H1 (cell line): ENCODE data around the gene CTIF. TPM values are rescaled to one million over a fixed set of nuclear protein-coding genes. Genes with fewer than 3 reads are reported as not detected.

Experiments
- CTCF ChIA-PET: fragments of 300-600 bp; sonication (Branson Sonifier 250); formaldehyde crosslinking; loops from one replicate; lab custom pipeline; 2021; ENCODE audit not compliant: partially characterized antibody; lab: Charles Lee
- POLR2A ChIA-PET: fragments of 300-600 bp; sonication (Branson Sonifier 250); formaldehyde crosslinking; loops from one replicate; lab custom pipeline; 2021; ENCODE audit warnings: inconsistent platforms; ENCODE audit not compliant: partially characterized antibody; lab: Charles Lee
- DNase-seq, 2 experiments: peaks; one replicate each; pipeline versions ENCODE4 v3.0.0 to v3.0.0-alpha.2; 2010 to 2022; ENCODE audit warnings: low spot score in 2 of 2, low read depth in 1 of 2, mixed read lengths in 1 of 2
- FAIRE-seq: peaks from 2 replicates; lab custom pipeline; 2011; peaks lifted over from hg19 to GRCh38; lab: Jason Lieb, UNC
- H2AFZ ChIP-seq: 2 replicates; pipeline ENCODE4 v1.8.1; 2012; ENCODE audit warnings: low read length, inconsistent platforms
- H2AK5ac ChIP-seq: 2 replicates; pipeline ENCODE4 v1.6.1; 2013; ENCODE audit warnings: low read depth, low read length
- H2BK120ac ChIP-seq: replicated peaks from 2 replicates; pipeline ENCODE3; 2013; ENCODE audit warnings: low read depth, low read length, inconsistent platforms
- H2BK12ac ChIP-seq: 2 replicates; pipeline ENCODE4 v1.6.1; 2013; ENCODE audit warnings: low read depth, low read length
- H2BK15ac ChIP-seq: 2 replicates; pipeline ENCODE4 v1.6.1; 2013; ENCODE audit warnings: low read length
- H2BK20ac ChIP-seq: 2 replicates; pipeline ENCODE4 v1.6.1; 2013; ENCODE audit warnings: low read length
- H2BK5ac ChIP-seq: 2 replicates; pipeline ENCODE4 v1.6.1; 2013; ENCODE audit warnings: low read depth, low read length
- H3K14ac ChIP-seq: 2 replicates; pipeline ENCODE4 v1.6.1; 2013; ENCODE audit warnings: inconsistent platforms; ENCODE audit not compliant: insufficient read length
- H3K18ac ChIP-seq: 2 replicates; pipeline ENCODE4 v1.6.1; 2013; ENCODE audit warnings: low read length; ENCODE audit errors: extremely low read depth
- H3K23ac ChIP-seq: 2 replicates; pipeline ENCODE4 v1.6.1; 2013; ENCODE audit warnings: inconsistent platforms; ENCODE audit not compliant: insufficient read length
- H3K23me2 ChIP-seq: 2 replicates; pipeline ENCODE4 v1.6.1; 2013; ENCODE audit warnings: low read depth, low read length
- H3K27ac ChIP-seq: 2 replicates; pipeline ENCODE4 v1.6.1; 2011; ENCODE audit warnings: low read depth, low read length, inconsistent platforms
- H3K27me3 ChIP-seq, 4 experiments: replicated peaks in 1 of 4; 1 replicate in 1 of 4; 2 replicates in 3 of 4; pipeline versions ENCODE4 v1.6.1 to v1.8.1; 2011 to 2013; ENCODE audit warnings: low read length in 3 of 4, mild to moderate bottlenecking in 3 of 4, inconsistent platforms in 2 of 4, mixed read lengths in 2 of 4, moderate library complexity in 1 of 4; ENCODE audit not compliant: control insufficient read depth in 3 of 4, insufficient read depth in 3 of 4; ENCODE audit errors: extremely low read depth in 1 of 4
- H3K36me3 ChIP-seq, 4 experiments: 2 replicates each; pipeline versions ENCODE4 v1.6.1 to v1.8.1; 2011 to 2013; ENCODE audit warnings: mild to moderate bottlenecking in 4 of 4, low read length in 3 of 4, moderate library complexity in 2 of 4, control low read depth in 1 of 4, inconsistent platforms in 1 of 4; ENCODE audit not compliant: insufficient read depth in 4 of 4, control insufficient read depth in 2 of 4
- H3K4ac ChIP-seq: replicated peaks from 2 replicates; pipeline ENCODE3; 2013; ENCODE audit warnings: low read length, low read depth, mixed read lengths, inconsistent platforms; ENCODE audit not compliant: insufficient read length
- H3K4me1 ChIP-seq, 4 experiments: replicated peaks in 1 of 4; 1 replicate in 1 of 4; 2 replicates in 3 of 4; pipeline versions ENCODE4 v1.6.1 to v1.8.1; 2011 to 2013; ENCODE audit warnings: low read length in 3 of 4, inconsistent platforms in 2 of 4, mixed read lengths in 1 of 4; ENCODE audit not compliant: insufficient read depth in 4 of 4, control insufficient read depth in 3 of 4
- H3K4me2 ChIP-seq, 2 experiments: 2 replicates each; pipeline versions ENCODE4 v1.6.1 to v1.8.1; 2011 to 2013; ENCODE audit warnings: low read depth in 2 of 2, low read length in 2 of 2, control low read depth in 1 of 2, inconsistent platforms in 1 of 2, mild to moderate bottlenecking in 1 of 2; ENCODE audit not compliant: insufficient read depth in 1 of 2
- H3K4me3 ChIP-seq, 4 experiments: fragments of 200-600, 300-600 bp in 1 of 4; sonication (generic), shearing (Covaris generic), sonication (Bioruptor Twin) in 1 of 4; 2 replicates each; pipeline versions ENCODE4 v1.5.1 to v1.8.1; 2011 to 2016; ENCODE audit warnings: low read length in 4 of 4, low read depth in 3 of 4, control low read depth in 2 of 4, inconsistent platforms in 2 of 4, mild to moderate bottlenecking in 2 of 4, mixed read lengths in 1 of 4, moderate library complexity in 1 of 4; ENCODE audit not compliant: insufficient read depth in 2 of 4; ENCODE audit errors: extremely low read depth in 1 of 4
- H3K56ac ChIP-seq: replicated peaks from 2 replicates; pipeline ENCODE3; 2013; ENCODE audit warnings: low read depth, mild to moderate bottlenecking, mixed read lengths, low read length, inconsistent platforms; ENCODE audit not compliant: insufficient read length
- H3K79me1 ChIP-seq: 2 replicates; pipeline ENCODE4 v1.6.1; 2013; ENCODE audit warnings: low read depth, low read length, control low read depth
- H3K79me2 ChIP-seq, 2 experiments: 2 replicates each; pipeline versions ENCODE4 v1.6.1 to v1.8.1; 2012 to 2013; ENCODE audit warnings: low read length in 2 of 2, mild to moderate bottlenecking in 2 of 2, inconsistent platforms in 1 of 2; ENCODE audit not compliant: insufficient read depth in 2 of 2, control insufficient read depth in 1 of 2
- H3K9ac ChIP-seq, 4 experiments: replicated peaks in 1 of 4; 1 replicate in 1 of 4; 2 replicates in 3 of 4; pipeline versions ENCODE4 v1.6.1 to v1.8.1; 2011 to 2013; ENCODE audit warnings: low read depth in 3 of 4, low read length in 3 of 4, control low read depth in 2 of 4, mild to moderate bottlenecking in 2 of 4, moderate library complexity in 2 of 4, inconsistent platforms in 1 of 4; ENCODE audit errors: extremely low read depth in 1 of 4
- H3K9me3 ChIP-seq, 2 experiments: 2 replicates each; pipeline versions ENCODE4 v1.6.1 to v1.8.1; 2012 to 2013; ENCODE audit warnings: mild to moderate bottlenecking in 2 of 2, moderate library complexity in 2 of 2, control low read depth in 1 of 2, inconsistent platforms in 1 of 2, low read depth in 1 of 2, low read length in 1 of 2, mixed read lengths in 1 of 2; ENCODE audit not compliant: insufficient read depth in 2 of 2
- H4K20me1 ChIP-seq, 2 experiments: replicated peaks in 1 of 2; 2 replicates each; pipeline versions ENCODE3 to v1.8.1; 2011 to 2013; ENCODE audit warnings: inconsistent platforms in 2 of 2, low read length in 2 of 2, mild to moderate bottlenecking in 1 of 2; ENCODE audit not compliant: insufficient read depth in 2 of 2, control insufficient read depth in 1 of 2
- H4K5ac ChIP-seq: 2 replicates; pipeline ENCODE4 v1.6.1; 2013; ENCODE audit warnings: low read length, low read depth, mixed read lengths, inconsistent platforms; ENCODE audit not compliant: insufficient read length
- H4K8ac ChIP-seq: 2 replicates; pipeline ENCODE4 v1.8.0; 2013; ENCODE audit warnings: mild to moderate bottlenecking, moderate library complexity, low read length, inconsistent platforms; ENCODE audit not compliant: insufficient read depth; ENCODE audit errors: extremely low read depth
- H4K91ac ChIP-seq: replicated peaks from 2 replicates; pipeline ENCODE3; 2013; ENCODE audit warnings: low read length, mixed read lengths, inconsistent platforms; ENCODE audit not compliant: insufficient read length
- CBX8 ChIP-seq: fragments of 300-800, 300-1000 bp; sonication (generic); IDR thresholded peaks from 2 replicates; pipeline ENCODE4 v1.7.1; 2016; ENCODE audit warnings: low read depth, low read length, borderline replicate concordance
- POLR2AphosphoS5 ChIP-seq: IDR thresholded peaks from 2 replicates; pipeline ENCODE4 v1.6.1; 2011; ENCODE audit warnings: low read depth, low read length
- RFX5 ChIP-seq: IDR thresholded peaks from 2 replicates; pipeline ENCODE4 v1.6.1; 2011; ENCODE audit warnings: low read depth, low read length, improper control_type of control experiment, borderline replicate concordance
- RNF2 ChIP-seq: fragments of 200-900, 300-1000 bp; sonication (generic); IDR thresholded peaks from 2 replicates; pipeline ENCODE4 v1.7.1; 2016; ENCODE audit warnings: borderline replicate concordance, low read depth, mild to moderate bottlenecking, antibody characterized with exemption, low read length; ENCODE audit not compliant: poor library complexity, severe bottlenecking; ENCODE audit errors: missing control alignments
- SIN3A ChIP-seq, 2 experiments: IDR thresholded peaks in 1 of 2; conservative IDR thresholded peaks in 1 of 2; 2 replicates each; pipeline ENCODE4 v1.6.1; 2011 to 2012; ENCODE audit warnings: low read length in 2 of 2, improper control_type of control experiment in 1 of 2, low read depth in 1 of 2, mild to moderate bottlenecking in 1 of 2
- SP1 ChIP-seq: IDR thresholded peaks from 2 replicates; pipeline ENCODE4 v1.6.1; 2011; ENCODE audit warnings: low read depth, low read length
- WGBS, 2 experiments: shearing (Covaris generic) in 1 of 2; methylation state at CpG; one replicate each; pipeline versions ENCODE4 v1.1.6 to v1.1.7; 2013 to 2015; ENCODE audit warnings: low lambda C conversion rate in 2 of 2, mixed read lengths in 2 of 2, inconsistent platforms in 1 of 2, low coverage in 1 of 2, missing lambda C conversion rate in 1 of 2; ENCODE audit not compliant: insufficient replicate concordance in 2 of 2, insufficient coverage in 1 of 2, insufficient read length in 1 of 2; ENCODE audit errors: extremely low coverage in 1 of 2, missing lambda C conversion rate in 1 of 2; 5-methylcytosine and 5-hydroxymethylcytosine counted together
- polyA plus RNA-seq, 7 experiments: library from polyadenylated mRNA; depleted of rRNA in 3 of 7; stranded (reverse) in 5 of 7; unstranded in 2 of 7; fragments of >200 nt in 5 of 7; fragments of 200-250 nt in 2 of 7; gene quantifications; 1 replicate in 5 of 7; 2 replicates in 1 of 7; 4 replicates in 1 of 7; pipeline versions ENCODE4 v1.2.1 to v1.2.3, GENCODE V29; 2011 to 2013; ENCODE audit warnings: missing spikeins in 2 of 7, mixed read lengths in 2 of 7
- total RNA-seq: library from RNA; stranded (reverse); fragmentation: NEBNext Ultra II Directional; extraction: Animal tissue kit (Norgen Biotek cat#: 25700); gene quantifications from 2 replicates; pipeline ENCODE4 v1.2.1, GENCODE V29; 2021

CTIF gene
- total and polyA plus RNA-seq, 2 of the 8 experiments (the other 6 are each of a cell fraction or from before 2014, with no cell fraction given) = 9.0 to 17.8 TPM

- Histone ChIP-seq H3K18ac (no peak overlapping the region), H3K4me1 (no peaks in the 10 kb centered on the region; a peak in 1 of 7 replicates), H4K5ac (no peak overlapping the region), H2BK12ac (no peak overlapping the region), H2BK15ac (no peak overlapping the region), H3K4me2 (no peak overlapping the region), H2BK5ac (no peak overlapping the region), H3K9me3 (no peaks in the 10 kb centered on the region), H3K4ac (no peak overlapping the region), H3K79me2 (no peaks in the 10 kb centered on the region), H2BK120ac (no peak overlapping the region), H3K27ac (no peak overlapping the region; the same call in 1 of the 2 replicates), H3K56ac (no peak overlapping the region), H2AK5ac (no peak overlapping the region), H4K91ac (no peak overlapping the region), H3K36me3 (no peaks in the 10 kb centered on the region), H3K27me3 (no peaks in the 10 kb centered on the region), H3K9ac (no peak overlapping the region), H3K79me1 (no peaks in the 10 kb centered on the region), H4K8ac (no peak overlapping the region), H2BK20ac (no peak overlapping the region), H3K23me2 (no peaks in the 10 kb centered on the region), H3K23ac (no peak overlapping the region), H2AFZ (no peak overlapping the region), H3K14ac (no peak overlapping the region), H4K20me1 (peaks cover 2 to 3% of the 10 kb centered on the region in 2 experiments), H3K4me3 (no peak overlapping the region)
- CTCF ChIA-PET = interaction anchor here (1.1 kb wide), 1 partner anchor 9 kb away, joined by 4 read pairs; no protein-coding TSS in a partner anchor
- FAIRE-seq (no peak), DNase-seq (no peak)
- WGBS, 2 experiments = 84% methylated on average over 4 of the region's 6 CpGs; no CpG with 5 or more reads in 1 of the 2 experiments
- POLR2A ChIA-PET = no interaction called here
- TF ChIP-seq CBX8 = no peak
- TF ChIP-seq RNF2 = no peak
- no peak for TF ChIP-seq SP1
- TF ChIP-seq SIN3A (conservative IDR thresholded peaks at IDR 0.05 in 1 of 2, IDR thresholded peaks at IDR 0.05 in 1 of 2; ENCODE audit: low read depth in 1 of 2, low read length in 2 of 2) = no peak
- TF ChIP-seq POLR2AphosphoS5 = no peak
- TF ChIP-seq RFX5 = no peak
These were observed 202.1 kb downstream of the CTIF start for GRCh38 chr18:48740851-48741485.
